Parathyroid adenoma (tissue), 2 donors: ENCODE measurements around the gene PROSER2.

ENCODE experiments used
- H2AFZ ChIP-seq: fragments of 300-600 bp; sonication (generic); one replicate; pipeline ENCODE4 v1.7.0; 2017; ENCODE audit warnings: antibody characterized with exemption, mild to moderate bottlenecking
- H3K27ac ChIP-seq: fragments of 300-600 bp; sonication (generic); one replicate; pipeline ENCODE4 v1.7.0; 2017
- H3K27me3 ChIP-seq: fragments of 300-600 bp; sonication (generic); one replicate; pipeline ENCODE4 v1.7.0; 2017; ENCODE audit warnings: low read length; ENCODE audit not compliant: control insufficient read depth, insufficient read depth
- H3K36me3 ChIP-seq: fragments of 300-600 bp; sonication (generic); one replicate; pipeline ENCODE4 v1.7.0; 2017; ENCODE audit warnings: low read length; ENCODE audit not compliant: control insufficient read depth, insufficient read depth
- H3K4me1 ChIP-seq: fragments of 300-600 bp; sonication (generic); one replicate; pipeline ENCODE4 v1.7.0; 2017; ENCODE audit warnings: control low read depth
- H3K4me2 ChIP-seq: fragments of 300-600 bp; sonication (generic); one replicate; pipeline ENCODE4 v1.7.0; 2017; ENCODE audit warnings: low read length
- H3K4me3 ChIP-seq: fragments of 300-600 bp; sonication (generic); one replicate; pipeline ENCODE4 v1.7.0; 2017; ENCODE audit warnings: low read depth, low read length
- H3K79me2 ChIP-seq: fragments of 300-600 bp; sonication (generic); one replicate; pipeline ENCODE4 v1.7.0; 2017; ENCODE audit warnings: control low read depth
- H3K9ac ChIP-seq: fragments of 300-600 bp; sonication (generic); one replicate; pipeline ENCODE4 v1.7.0; 2017; ENCODE audit warnings: mild to moderate bottlenecking
- H3K9me3 ChIP-seq: fragments of 300-600 bp; sonication (generic); one replicate; pipeline ENCODE4 v1.7.0; 2017; ENCODE audit warnings: low read length; ENCODE audit not compliant: control insufficient read depth
- CTCF ChIP-seq: fragments of 300-600 bp; sonication (generic); IDR thresholded peaks from one replicate; pipeline ENCODE4 v1.7.0; 2017; ENCODE audit warnings: antibody characterized with exemption, mild to moderate bottlenecking
- donor health status: primary hyperparathyroidism.

The PROSER2 gene

GRCh38 chr10:11908991-11909390 is 85.8 kb downstream of the PROSER2 start:
- Histone ChIP-seq H3K36me3 (no peaks in the 10 kb centered on the region), H3K4me1 (no peaks in the 10 kb centered on the region), H3K9ac (no peak overlapping the region), H3K4me2 (no peak overlapping the region), H3K9me3 (no peaks in the 10 kb centered on the region), H3K79me2 (no peaks in the 10 kb centered on the region), H3K4me3 (no peak overlapping the region), H3K27me3 (no peaks in the 10 kb centered on the region), H3K27ac (no peak overlapping the region), H2AFZ (no peak overlapping the region)
- TF ChIP-seq CTCF, result no peak

- H3K9ac ChIP-seq, result no peak overlapping the region
- no peaks in the 10 kb centered on the region for H3K79me2 ChIP-seq
- no peaks in the 10 kb centered on the region for H3K36me3 ChIP-seq
- H3K4me1 ChIP-seq, result no peaks in the 10 kb centered on the region
- no peaks in the 10 kb centered on the region for H3K27me3 ChIP-seq
- no peak overlapping the region for H2AFZ ChIP-seq
- no peak overlapping the region for H3K4me3 ChIP-seq
- no peaks in the 10 kb centered on the region for H3K9me3 ChIP-seq
- no peak overlapping the region for H3K4me2 ChIP-seq
- TF ChIP-seq CTCF, result no peak
- no peak overlapping the region for H3K27ac ChIP-seq
Measured at GRCh38 chr10:11909618-11910017, 86.5 kb downstream of the PROSER2 start.

- Histone ChIP-seq H2AFZ (no peak overlapping the region), H3K4me1 (no peaks in the 10 kb centered on the region), H3K27me3 (no peaks in the 10 kb centered on the region), H3K9me3 (no peaks in the 10 kb centered on the region), H3K27ac (no peak overlapping the region), H3K36me3 (no peaks in the 10 kb centered on the region), H3K4me2 (no peak overlapping the region), H3K79me2 (no peaks in the 10 kb centered on the region), H3K4me3 (no peak overlapping the region), H3K9ac (no peak overlapping the region)
- TF ChIP-seq CTCF, result no peak
Measured at GRCh38 chr10:11910102-11910501, 86.9 kb downstream of the PROSER2 start.

GRCh38 chr10:11913079-11913641 is 90.0 kb downstream of the PROSER2 start:
- Histone ChIP-seq H3K9ac (no peak overlapping the region), H3K9me3 (no peaks in the 10 kb centered on the region), H3K27me3 (no peaks in the 10 kb centered on the region), H3K27ac (no peak overlapping the region), H3K4me2 (no peak overlapping the region), H2AFZ (no peak overlapping the region), H3K79me2 (no peaks in the 10 kb centered on the region), H3K36me3 (no peaks in the 10 kb centered on the region), H3K4me3 (no peak overlapping the region), H3K4me1 (no peaks in the 10 kb centered on the region)
- no peak for TF ChIP-seq CTCF

GRCh38 chr10:11918384-11918783 is 95.2 kb downstream of the PROSER2 start:
- no peak for TF ChIP-seq CTCF
- H3K27me3 ChIP-seq, result no peaks in the 10 kb centered on the region
- H3K4me1 ChIP-seq, result no peaks in the 10 kb centered on the region
- no peaks in the 10 kb centered on the region for H3K36me3 ChIP-seq
- H3K4me2 ChIP-seq, result no peak overlapping the region
- H3K9ac ChIP-seq, result no peak overlapping the region
- no peak overlapping the region for H3K27ac ChIP-seq
- no peaks in the 10 kb centered on the region for H3K9me3 ChIP-seq
- H2AFZ ChIP-seq, result no peak overlapping the region
- no peaks in the 10 kb centered on the region for H3K79me2 ChIP-seq
- H3K4me3 ChIP-seq, result no peak overlapping the region
